PFSK-1 (cell line): ENCODE measurements around the gene SLC2A6.

Experiments used
- FOXP2 ChIP-seq: optimal IDR thresholded peaks from 2 replicates; pipeline ENCODE3; 2011; ENCODE audit warnings: borderline replicate concordance, control low read depth, inconsistent platforms; ENCODE audit not compliant: insufficient read depth; ENCODE audit errors: extremely low read length, extremely low read depth
- POLR2AphosphoS5 ChIP-seq: IDR thresholded peaks from 2 replicates; pipeline ENCODE4 v1.6.1; 2012; ENCODE audit warnings: low read depth, mild to moderate bottlenecking, control low read depth, low read length, moderate library complexity
- REST ChIP-seq, 2 experiments: IDR thresholded peaks; 2 replicates each; pipeline versions ENCODE4 v1.6.1 to v1.8.0; 2011 to 2012; ENCODE audit warnings: low read depth in 2 of 2, low read length in 2 of 2, control low read depth in 1 of 2, inconsistent platforms in 1 of 2, mild to moderate bottlenecking in 1 of 2, moderate library complexity in 1 of 2; ENCODE audit not compliant: insufficient read depth in 1 of 2
- SIN3A ChIP-seq: IDR thresholded peaks from 2 replicates; pipeline ENCODE4 v1.6.1; 2012; ENCODE audit warnings: mild to moderate bottlenecking, low read length, moderate library complexity, borderline replicate concordance; ENCODE audit not compliant: insufficient read depth
- TAF1 ChIP-seq: IDR thresholded peaks from 2 replicates; pipeline ENCODE4 v1.6.1; 2012; ENCODE audit warnings: low read length, control low read depth, borderline replicate concordance; ENCODE audit not compliant: insufficient read depth

The SLC2A6 gene

DNA sequence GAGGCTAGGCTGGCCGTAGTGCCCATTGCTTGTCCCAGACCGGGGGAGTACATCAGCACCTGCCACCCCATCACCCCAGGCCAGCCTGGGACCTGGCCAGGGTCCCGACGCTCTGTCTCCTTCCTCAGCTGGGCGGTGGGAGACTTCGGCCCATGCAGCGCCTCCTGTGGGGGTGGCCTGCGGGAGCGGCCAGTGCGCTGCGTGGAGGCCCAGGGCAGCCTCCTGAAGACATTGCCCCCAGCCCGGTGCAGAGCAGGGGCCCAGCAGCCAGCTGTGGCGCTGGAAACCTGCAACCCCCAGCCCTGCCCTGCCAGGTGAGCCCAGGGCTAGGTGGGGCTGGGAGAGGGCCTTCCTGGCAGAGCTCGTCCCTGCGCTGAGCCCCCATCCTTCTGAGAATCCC, 35.7 kb downstream of the SLC2A6 start:
- no peak for TF ChIP-seq TAF1
- no peak for TF ChIP-seq SIN3A
- no peak for TF ChIP-seq POLR2AphosphoS5
- no peak for TF ChIP-seq REST (IDR thresholded peaks at IDR 0.05; ENCODE audit: insufficient read depth in 1 of 2, low read depth in 2 of 2, low read length in 2 of 2)
- TF ChIP-seq FOXP2, result no peak

GRCh38 chr9:133441571-133441970, 37.3 kb downstream of the SLC2A6 start:
- TF ChIP-seq REST (IDR thresholded peaks at IDR 0.05; ENCODE audit: insufficient read depth in 1 of 2, low read depth in 2 of 2, low read length in 2 of 2), result no peak
- no peak for TF ChIP-seq SIN3A
- no peak for TF ChIP-seq FOXP2
- no peak for TF ChIP-seq POLR2AphosphoS5
- no peak for TF ChIP-seq TAF1

DNA sequence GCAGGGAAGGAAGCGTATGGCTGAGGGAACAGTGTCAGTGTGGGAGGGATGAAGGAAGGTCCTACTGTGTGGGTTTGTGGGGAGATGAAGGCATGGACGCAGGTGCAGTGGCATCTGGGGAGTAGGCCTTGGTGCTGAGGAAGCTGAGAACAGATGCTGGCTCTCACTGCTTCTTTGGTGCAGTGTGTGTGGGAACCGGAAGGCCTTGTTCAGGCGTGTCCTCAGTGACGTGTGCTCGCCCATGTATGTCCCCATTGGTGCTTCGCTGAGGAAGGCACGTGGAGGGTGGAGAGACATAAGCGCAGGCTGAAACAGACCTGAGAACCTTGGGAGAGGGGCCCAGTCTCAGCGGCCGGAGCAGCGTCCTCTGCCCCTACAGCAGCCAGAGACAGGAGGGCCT, 38.0 kb downstream of the SLC2A6 start:
- no peak for TF ChIP-seq REST (IDR thresholded peaks at IDR 0.05; ENCODE audit: insufficient read depth in 1 of 2, low read depth in 2 of 2, low read length in 2 of 2)
- no peak for TF ChIP-seq FOXP2
- no peak for TF ChIP-seq TAF1
- TF ChIP-seq POLR2AphosphoS5, result no peak
- TF ChIP-seq SIN3A, result no peak

DNA sequence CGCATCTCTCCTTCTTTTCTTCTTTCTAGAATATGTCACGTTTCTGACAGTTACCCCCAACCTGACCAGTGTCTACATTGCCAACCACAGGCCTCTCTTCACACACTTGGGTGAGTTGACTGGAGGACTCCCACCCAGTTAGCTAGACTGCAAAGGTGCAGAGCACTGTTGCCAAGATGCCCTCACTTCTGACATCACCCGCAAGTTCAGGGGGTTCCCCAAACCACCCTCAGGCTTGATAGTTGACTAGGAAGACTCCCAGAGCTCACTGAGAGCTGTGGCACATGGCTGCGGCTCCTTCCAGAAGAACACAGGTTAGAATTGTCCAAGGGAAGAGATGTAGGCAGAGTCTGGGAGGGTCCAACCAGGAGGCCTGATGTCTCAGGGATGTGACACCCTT, 39.6 kb downstream of the SLC2A6 start:
- TF ChIP-seq SIN3A (no peak), TAF1 (no peak), REST (IDR thresholded peaks at IDR 0.05; ENCODE audit: insufficient read depth in 1 of 2, low read depth in 2 of 2, low read length in 2 of 2) (no peak), FOXP2 (no peak), POLR2AphosphoS5 (no peak)
